ENCODE results near the gene MAML2. TPM values are rescaled to one million over a fixed set of nuclear protein-coding genes. Genes with fewer than 3 reads are reported as not detected.
A peak's percentile ranks its signal among the peaks of the same experiment; 100 is the strongest.

MAML2 gene
- total RNA-seq, 4 donors from 2014 or later: 4.7 to 21.7 (median 7.3) TPM

GRCh38 chr11:96063886-96064285 is 279.1 kb downstream of the MAML2 start:
- H3K4me3 ChIP-seq: no peak overlapping the region
- no peak overlapping the region for H3K27ac ChIP-seq
- peaks cover 0 to 49% (median 3%) of the 10 kb centered on the region in 3 donors for H3K4me1 ChIP-seq
- H3K36me3 ChIP-seq: no peaks in the 10 kb centered on the region
- TF ChIP-seq, protein P1, sequence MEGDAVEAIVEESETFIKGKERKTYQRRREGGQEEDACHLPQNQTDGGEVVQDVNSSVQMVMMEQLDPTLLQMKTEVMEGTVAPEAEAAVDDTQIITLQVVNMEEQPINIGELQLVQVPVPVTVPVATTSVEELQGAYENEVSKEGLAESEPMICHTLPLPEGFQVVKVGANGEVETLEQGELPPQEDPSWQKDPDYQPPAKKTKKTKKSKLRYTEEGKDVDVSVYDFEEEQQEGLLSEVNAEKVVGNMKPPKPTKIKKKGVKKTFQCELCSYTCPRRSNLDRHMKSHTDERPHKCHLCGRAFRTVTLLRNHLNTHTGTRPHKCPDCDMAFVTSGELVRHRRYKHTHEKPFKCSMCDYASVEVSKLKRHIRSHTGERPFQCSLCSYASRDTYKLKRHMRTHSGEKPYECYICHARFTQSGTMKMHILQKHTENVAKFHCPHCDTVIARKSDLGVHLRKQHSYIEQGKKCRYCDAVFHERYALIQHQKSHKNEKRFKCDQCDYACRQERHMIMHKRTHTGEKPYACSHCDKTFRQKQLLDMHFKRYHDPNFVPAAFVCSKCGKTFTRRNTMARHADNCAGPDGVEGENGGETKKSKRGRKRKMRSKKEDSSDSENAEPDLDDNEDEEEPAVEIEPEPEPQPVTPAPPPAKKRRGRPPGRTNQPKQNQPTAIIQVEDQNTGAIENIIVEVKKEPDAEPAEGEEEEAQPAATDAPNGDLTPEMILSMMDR (IDR thresholded peaks at IDR 0.05): no peak
- TF ChIP-seq POLR2A (IDR thresholded peaks at IDR 0.05): no peak
- DNase-seq: no peak
- intact Hi-C loops (cut with DNase I): no loop called here
- 93 to 96% methylated on average over 2 of the region's 2 CpGs for WGBS, 2 donors
- no peaks in the 10 kb centered on the region for H3K27me3 ChIP-seq
- no peaks in the 10 kb centered on the region for H3K9me3 ChIP-seq

DNA sequence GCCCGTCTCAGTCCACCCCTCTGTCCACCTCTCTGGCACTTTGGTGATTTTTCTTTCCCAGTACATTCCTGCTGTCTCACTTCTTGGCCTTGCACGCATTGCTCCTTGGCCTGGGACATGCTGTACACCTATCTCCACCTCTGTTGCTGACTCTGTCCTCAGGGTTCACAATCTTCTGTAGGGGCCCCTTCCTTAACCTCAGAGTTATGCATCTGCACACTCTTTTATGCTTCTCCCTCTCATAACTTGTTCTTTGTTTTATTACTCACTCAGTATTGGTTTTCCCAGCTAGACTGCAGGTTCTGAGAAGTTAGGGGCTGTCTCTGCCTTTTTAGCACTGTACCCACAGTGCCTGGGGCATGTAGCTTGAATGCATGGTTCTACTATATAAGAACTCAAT is 279.9 kb downstream of the MAML2 start:
- H3K36me3 ChIP-seq: no peaks in the 10 kb centered on the region
- no peaks in the 10 kb centered on the region for H3K27me3 ChIP-seq
- H3K9me3 ChIP-seq: no peaks in the 10 kb centered on the region
- TF ChIP-seq POLR2A (IDR thresholded peaks at IDR 0.05): no peak
- TF ChIP-seq, protein P1 (IDR thresholded peaks at IDR 0.05): no peak
- WGBS, 2 donors: 90 to 91% methylated on average over 2 of the region's 2 CpGs
- H3K4me1 ChIP-seq: peaks cover 0 to 44% (median 3%) of the 10 kb centered on the region in 3 donors
- H3K27ac ChIP-seq: no peak overlapping the region
- no peak overlapping the region for H3K4me3 ChIP-seq
- intact Hi-C loops (cut with DNase I): no loop called here
- no peak for DNase-seq

DNA sequence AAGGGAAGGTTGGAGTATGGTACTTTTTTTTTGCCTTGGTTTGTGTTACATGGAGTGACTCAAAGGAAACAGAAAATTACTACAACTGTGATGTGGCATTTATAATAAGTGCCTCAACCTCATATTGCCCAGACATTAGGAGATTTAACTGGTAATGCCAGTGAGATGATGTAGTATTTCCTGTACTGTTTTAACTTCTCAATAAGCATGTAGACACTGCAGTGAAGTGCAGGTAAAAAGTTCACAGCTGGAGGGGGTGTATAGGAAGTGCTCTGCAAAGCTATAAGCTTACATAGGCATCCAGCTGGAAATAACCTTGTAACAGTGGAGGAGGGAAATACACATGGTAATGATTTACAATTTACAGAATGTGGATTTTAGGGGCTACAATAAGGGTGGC is 280.9 kb downstream of the MAML2 start:
- no peak for TF ChIP-seq POLR2A (IDR thresholded peaks at IDR 0.05)
- TF ChIP-seq, protein P1 (IDR thresholded peaks at IDR 0.05): no peak
- Histone ChIP-seq H3K4me3 (no peak overlapping the region), H3K36me3 (no peaks in the 10 kb centered on the region), H3K27ac (no peak overlapping the region), H3K4me1 (peaks cover 0 to 34% (median 3%) of the 10 kb centered on the region in 3 donors), H3K27me3 (no peaks in the 10 kb centered on the region), H3K9me3 (no peaks in the 10 kb centered on the region)
- intact Hi-C loops (cut with DNase I): no loop called here
- no peak for DNase-seq

DNA sequence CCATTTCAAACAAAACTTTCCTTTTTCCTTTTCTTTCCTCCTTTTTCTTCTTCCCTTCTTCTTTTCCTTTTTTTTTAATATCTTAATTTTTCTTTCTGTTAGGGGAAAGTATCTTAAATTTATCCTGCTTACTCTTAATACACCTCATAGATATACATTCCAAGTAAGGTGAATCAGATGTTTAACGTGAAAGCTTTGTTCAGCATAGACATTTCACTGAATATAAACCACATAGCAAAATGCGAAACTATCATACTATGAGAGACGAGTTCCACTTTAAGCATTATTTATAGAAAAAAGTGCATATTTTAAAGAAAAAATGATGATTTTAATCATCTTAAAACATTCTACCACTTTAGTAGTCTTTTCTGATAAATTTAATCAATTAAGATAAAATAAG is 281.3 kb downstream of the MAML2 start:
- Histone ChIP-seq H3K4me3 (no peak overlapping the region), H3K36me3 (no peaks in the 10 kb centered on the region), H3K27ac (no peak overlapping the region), H3K9me3 (no peaks in the 10 kb centered on the region), H3K4me1 (peaks cover 0 to 30% (median 3%) of the 10 kb centered on the region in 3 donors), H3K27me3 (no peaks in the 10 kb centered on the region)
- DNase-seq: no peak
- 76 to 90% methylated on average over 3 of the region's 3 CpGs for WGBS, 2 donors
- intact Hi-C loops (cut with DNase I): no loop called here
- TF ChIP-seq, protein P1 (IDR thresholded peaks at IDR 0.05): no peak
- no peak for TF ChIP-seq POLR2A (IDR thresholded peaks at IDR 0.05)

GRCh38 chr11:96061069-96061468 is 281.9 kb downstream of the MAML2 start:
- DNase-seq: no peak
- Histone ChIP-seq H3K27me3 (no peaks in the 10 kb centered on the region), H3K9me3 (no peaks in the 10 kb centered on the region), H3K36me3 (no peaks in the 10 kb centered on the region), H3K4me3 (no peak overlapping the region), H3K27ac (peak overlapping the region in 1 of 4 donors; percentile 29), H3K4me1 (peaks cover 0 to 33% (median 3%) of the 10 kb centered on the region in 3 donors)
- 83 to 85% methylated on average over 2 of the region's 2 CpGs for WGBS, 2 donors
- intact Hi-C loops (cut with DNase I): no loop called here
- TF ChIP-seq, protein P1 (IDR thresholded peaks at IDR 0.05): no peak
- TF ChIP-seq POLR2A (IDR thresholded peaks at IDR 0.05): no peak

Measured in esophagus squamous epithelium (tissue), 5 donors.